Astrocyte of the spinal cord (primary cell): ENCODE measurements around the gene CTTNBP2.
A peak's percentile ranks its signal among the peaks of the same experiment; 100 is the strongest.

ENCODE experiments used
- DNase-seq: peaks from one replicate; pipeline ENCODE4 v3.0.0; 2011; ENCODE audit warnings: low read depth, low spot score
- H3K4me3 ChIP-seq: 2 replicates; pipeline ENCODE4 v1.5.1; 2011; ENCODE audit warnings: low read depth, mild to moderate bottlenecking, low read length, moderate library complexity
- in situ Hi-C: cut with HindIII; loops from 2 replicates; pipeline ENCODE4 v1.10.0; 2017; ENCODE audit warnings: low sequenced_read_pairs
- TF ChIP-seq, protein P1 (sequence below): IDR thresholded peaks from 2 replicates; pipeline ENCODE4 v1.5.1; 2012; ENCODE audit warnings: low read depth, mild to moderate bottlenecking, low read length, inconsistent platforms

Gene CTTNBP2

GRCh38 chr7:117818232-117818631 is 55.0 kb downstream of the CTTNBP2 start:
- DNase-seq, result no peak
- TF ChIP-seq, protein P1, sequence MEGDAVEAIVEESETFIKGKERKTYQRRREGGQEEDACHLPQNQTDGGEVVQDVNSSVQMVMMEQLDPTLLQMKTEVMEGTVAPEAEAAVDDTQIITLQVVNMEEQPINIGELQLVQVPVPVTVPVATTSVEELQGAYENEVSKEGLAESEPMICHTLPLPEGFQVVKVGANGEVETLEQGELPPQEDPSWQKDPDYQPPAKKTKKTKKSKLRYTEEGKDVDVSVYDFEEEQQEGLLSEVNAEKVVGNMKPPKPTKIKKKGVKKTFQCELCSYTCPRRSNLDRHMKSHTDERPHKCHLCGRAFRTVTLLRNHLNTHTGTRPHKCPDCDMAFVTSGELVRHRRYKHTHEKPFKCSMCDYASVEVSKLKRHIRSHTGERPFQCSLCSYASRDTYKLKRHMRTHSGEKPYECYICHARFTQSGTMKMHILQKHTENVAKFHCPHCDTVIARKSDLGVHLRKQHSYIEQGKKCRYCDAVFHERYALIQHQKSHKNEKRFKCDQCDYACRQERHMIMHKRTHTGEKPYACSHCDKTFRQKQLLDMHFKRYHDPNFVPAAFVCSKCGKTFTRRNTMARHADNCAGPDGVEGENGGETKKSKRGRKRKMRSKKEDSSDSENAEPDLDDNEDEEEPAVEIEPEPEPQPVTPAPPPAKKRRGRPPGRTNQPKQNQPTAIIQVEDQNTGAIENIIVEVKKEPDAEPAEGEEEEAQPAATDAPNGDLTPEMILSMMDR, result no peak
- in situ Hi-C loops, result no loop called here
- no peak overlapping the region for H3K4me3 ChIP-seq

- H3K4me3 ChIP-seq, result no peak overlapping the region
- DNase-seq, result no peak
- TF ChIP-seq, protein P1, result no peak
- in situ Hi-C loops, result no loop called here
Measured at GRCh38 chr7:117816727-117817126, 56.5 kb downstream of the CTTNBP2 start.

- no peak for DNase-seq
- in situ Hi-C loops, result no loop called here
- H3K4me3 ChIP-seq, result no peak overlapping the region
- TF ChIP-seq, protein P1, result no peak
Measured at GRCh38 chr7:117811696-117812095, 61.5 kb downstream of the CTTNBP2 start.

GRCh38 chr7:117810642-117811512 is 62.4 kb downstream of the CTTNBP2 start:
- DNase-seq, result peak; percentile 57
- TF ChIP-seq, protein P1, result no peak
- in situ Hi-C loops, result no loop called here
- no peak overlapping the region for H3K4me3 ChIP-seq

DNA sequence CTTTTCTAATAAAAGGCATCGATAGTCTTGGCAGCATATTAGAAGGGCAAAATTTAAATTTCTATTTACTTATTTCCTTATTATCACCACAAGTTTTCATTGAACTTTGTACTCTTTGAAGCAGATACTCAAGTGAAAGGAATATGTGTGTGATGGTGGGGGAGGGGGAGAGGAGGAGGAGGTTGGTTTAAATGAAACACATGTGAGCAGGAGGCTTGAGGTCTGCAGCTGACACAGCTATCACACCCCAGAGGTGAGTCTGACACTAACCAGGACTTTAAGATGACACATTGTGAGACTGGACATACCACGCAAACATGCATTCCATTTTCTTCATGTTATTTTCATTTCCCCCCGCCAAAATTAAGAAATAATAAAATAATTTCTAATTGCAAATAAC is 63.3 kb downstream of the CTTNBP2 start:
- DNase-seq, result no peak
- TF ChIP-seq, protein P1, result no peak
- no peak overlapping the region for H3K4me3 ChIP-seq
- in situ Hi-C loops, result no loop called here

GRCh38 chr7:117808910-117809705 is 64.1 kb downstream of the CTTNBP2 start:
- TF ChIP-seq, protein P1, result no peak
- peak; percentile 74 for DNase-seq
- in situ Hi-C loops, result no loop called here
- no peak overlapping the region for H3K4me3 ChIP-seq
